ENCODE results near the gene POLR1G.
"Not testable (repeated sequence)": the region's sequence is repeated elsewhere in the genome, so short reads cannot be mapped to it uniquely, and the experiment has no call there.

Gene POLR1G

GRCh38 chr19:45405435-45406225, 814 bp upstream of the POLR1G start:
- DNase-seq, result peak; percentile 87
- peaks cover 38% of the 10 kb centered on the region for H3K27me3 Mint-ChIP-seq
- peak overlapping the region; percentile 95 for H3K27ac Mint-ChIP-seq
- peak overlapping the region; percentile 96 for H3K4me3 Mint-ChIP-seq
- peaks cover 58% of the 10 kb centered on the region for H3K4me1 Mint-ChIP-seq (ENCODE audit: low read depth)
- no peaks in the 10 kb centered on the region for H3K9me3 Mint-ChIP-seq
- peaks cover 38% of the 10 kb centered on the region for H3K36me3 Mint-ChIP-seq (ENCODE audit: low read depth)

- Mint-ChIP-seq H3K4me1 (ENCODE audit: low read depth) (peaks cover 58% of the 10 kb centered on the region), H3K36me3 (ENCODE audit: low read depth) (peaks cover 48% of the 10 kb centered on the region), H3K27me3 (peaks cover 31% of the 10 kb centered on the region), H3K9me3 (no peaks in the 10 kb centered on the region), H3K4me3 (peak overlapping the region; percentile 96), H3K27ac (peak overlapping the region; percentile 95)
- DNase-seq, result no peak
These were observed 589 bp downstream of the POLR1G start for GRCh38 chr19:45407091-45407375.

- not testable (repeated sequence) for H3K9me3 Mint-ChIP-seq, DNase-seq
- Mint-ChIP-seq H3K27ac (peak overlapping the region; percentile 95), H3K4me3 (peak overlapping the region; percentile 96), H3K27me3 (peaks cover 28% of the 10 kb centered on the region), H3K4me1 (ENCODE audit: low read depth) (peaks cover 58% of the 10 kb centered on the region), H3K36me3 (ENCODE audit: low read depth) (peaks cover 54% of the 10 kb centered on the region)
These were observed 1.1 kb downstream of the POLR1G start for GRCh38 chr19:45407585-45407984.

GRCh38 chr19:45408121-45408520, 1.7 kb downstream of the POLR1G start:
- Mint-ChIP-seq H3K27me3 (peaks cover 22% of the 10 kb centered on the region), H3K9me3 (no peaks in the 10 kb centered on the region), H3K27ac (peak overlapping the region; percentile 95), H3K36me3 (ENCODE audit: low read depth) (peaks cover 59% of the 10 kb centered on the region), H3K4me3 (peak overlapping the region; percentile 96), H3K4me1 (ENCODE audit: low read depth) (peaks cover 56% of the 10 kb centered on the region)
- no peak for DNase-seq

- no peaks in the 10 kb centered on the region for H3K9me3 Mint-ChIP-seq
- peaks cover 50% of the 10 kb centered on the region for H3K4me1 Mint-ChIP-seq (ENCODE audit: low read depth)
- no peak for DNase-seq
- peaks cover 14% of the 10 kb centered on the region for H3K27me3 Mint-ChIP-seq
- peak overlapping the region; percentile 35 for H3K27ac Mint-ChIP-seq
- H3K36me3 Mint-ChIP-seq (ENCODE audit: low read depth), result peaks cover 68% of the 10 kb centered on the region
- no peak overlapping the region for H3K4me3 Mint-ChIP-seq
These were observed 2.5 kb downstream of the POLR1G start for GRCh38 chr19:45408830-45409556.

- Mint-ChIP-seq H3K9me3 (no peaks in the 10 kb centered on the region), H3K36me3 (ENCODE audit: low read depth) (peaks cover 73% of the 10 kb centered on the region), H3K27me3 (peaks cover 8% of the 10 kb centered on the region), H3K27ac (peak overlapping the region; percentile 22), H3K4me3 (no peak overlapping the region), H3K4me1 (ENCODE audit: low read depth) (peaks cover 44% of the 10 kb centered on the region)
- no peak for DNase-seq
These were observed 3.1 kb downstream of the POLR1G start for GRCh38 chr19:45409557-45409920.

- H3K27ac Mint-ChIP-seq, DNase-seq, H3K9me3 Mint-ChIP-seq, H3K4me3 Mint-ChIP-seq, H3K27me3 Mint-ChIP-seq: not testable (repeated sequence)
- H3K4me1 Mint-ChIP-seq (ENCODE audit: low read depth), result peaks cover 36% of the 10 kb centered on the region
- peaks cover 80% of the 10 kb centered on the region for H3K36me3 Mint-ChIP-seq (ENCODE audit: low read depth)
These were observed 3.9 kb downstream of the POLR1G start for GRCh38 chr19:45410330-45410729.

- no peak for DNase-seq
- Mint-ChIP-seq H3K27ac (no peak overlapping the region), H3K4me3 (no peak overlapping the region), H3K27me3 (no peaks in the 10 kb centered on the region), H3K4me1 (ENCODE audit: low read depth) (peaks cover 12% of the 10 kb centered on the region), H3K36me3 (ENCODE audit: low read depth) (peaks cover 88% of the 10 kb centered on the region), H3K9me3 (no peaks in the 10 kb centered on the region)
These were observed 7.1 kb downstream of the POLR1G start for GRCh38 chr19:45413497-45413896.

GRCh38 chr19:45414468-45414867, 8.0 kb downstream of the POLR1G start:
- Mint-ChIP-seq H3K9me3 (no peaks in the 10 kb centered on the region), H3K27ac (no peak overlapping the region), H3K4me1 (ENCODE audit: low read depth) (peaks cover 7% of the 10 kb centered on the region), H3K27me3 (no peaks in the 10 kb centered on the region), H3K4me3 (no peak overlapping the region), H3K36me3 (ENCODE audit: low read depth) (peaks cover 88% of the 10 kb centered on the region)
- DNase-seq, result no peak

- H3K4me1 Mint-ChIP-seq (ENCODE audit: low read depth), result peaks cover 23% of the 10 kb centered on the region
- DNase-seq, result no peak
- H3K9me3 Mint-ChIP-seq, result no peaks in the 10 kb centered on the region
- no peaks in the 10 kb centered on the region for H3K27me3 Mint-ChIP-seq
- peaks cover 91% of the 10 kb centered on the region for H3K36me3 Mint-ChIP-seq (ENCODE audit: low read depth)
- H3K27ac Mint-ChIP-seq, result no peak overlapping the region
- no peak overlapping the region for H3K4me3 Mint-ChIP-seq
These were observed 10.7 kb downstream of the POLR1G start for GRCh38 chr19:45417151-45417550.

GRCh38 chr19:45418802-45419201, 12.4 kb downstream of the POLR1G start:
- Mint-ChIP-seq H3K4me1 (ENCODE audit: low read depth) (peaks cover 37% of the 10 kb centered on the region), H3K4me3 (no peak overlapping the region), H3K36me3 (ENCODE audit: low read depth) (peaks cover 87% of the 10 kb centered on the region), H3K27me3 (no peaks in the 10 kb centered on the region), H3K9me3 (no peaks in the 10 kb centered on the region), H3K27ac (peak overlapping the region; percentile 61)
- no peak for DNase-seq

GRCh38 chr19:45419396-45419795, 13.0 kb downstream of the POLR1G start:
- peaks cover 84% of the 10 kb centered on the region for H3K36me3 Mint-ChIP-seq (ENCODE audit: low read depth)
- no peak for DNase-seq
- no peak overlapping the region for H3K4me3 Mint-ChIP-seq
- no peaks in the 10 kb centered on the region for H3K9me3 Mint-ChIP-seq
- peak overlapping the region; percentile 61 for H3K27ac Mint-ChIP-seq
- no peaks in the 10 kb centered on the region for H3K27me3 Mint-ChIP-seq
- H3K4me1 Mint-ChIP-seq (ENCODE audit: low read depth), result peaks cover 43% of the 10 kb centered on the region

- DNase-seq, result no peak
- peaks cover 47% of the 10 kb centered on the region for H3K4me1 Mint-ChIP-seq (ENCODE audit: low read depth)
- no peaks in the 10 kb centered on the region for H3K9me3 Mint-ChIP-seq
These were observed 13.5 kb downstream of the POLR1G start for GRCh38 chr19:45419895-45420294.

GRCh38 chr19:45420356-45420755, 13.9 kb downstream of the POLR1G start:
- H3K36me3 Mint-ChIP-seq (ENCODE audit: low read depth), result peaks cover 77% of the 10 kb centered on the region
- H3K27me3 Mint-ChIP-seq, result no peaks in the 10 kb centered on the region
- H3K27ac Mint-ChIP-seq, result no peak overlapping the region
- no peaks in the 10 kb centered on the region for H3K9me3 Mint-ChIP-seq
- no peak overlapping the region for H3K4me3 Mint-ChIP-seq
- peaks cover 47% of the 10 kb centered on the region for H3K4me1 Mint-ChIP-seq (ENCODE audit: low read depth)
- no peak for DNase-seq

More at GRCh38 chr19:45419895-45420294, 13.5 kb downstream of the POLR1G start:
- Mint-ChIP-seq H3K27ac (no peak overlapping the region), H3K36me3 (ENCODE audit: low read depth) (peaks cover 79% of the 10 kb centered on the region), H3K27me3 (no peaks in the 10 kb centered on the region), H3K4me3 (no peak overlapping the region)

GRCh38 chr19:45420871-45421270, 14.4 kb downstream of the POLR1G start:
- Mint-ChIP-seq H3K27me3 (no peaks in the 10 kb centered on the region), H3K36me3 (ENCODE audit: low read depth) (peaks cover 73% of the 10 kb centered on the region), H3K27ac (no peak overlapping the region), H3K9me3 (no peaks in the 10 kb centered on the region), H3K4me3 (no peak overlapping the region), H3K4me1 (ENCODE audit: low read depth) (peaks cover 51% of the 10 kb centered on the region)
- no peak for DNase-seq
